ENCODE data around the gene PLA2G4B.
"Not testable (repeated sequence)": the region's sequence is repeated elsewhere in the genome, so short reads cannot be mapped to it uniquely, and the experiment has no call there.

The PLA2G4B gene

GRCh38 chr15:41825572-41826535, 12.8 kb upstream of the PLA2G4B start:
- DNase-seq (ENCODE audit: low read depth), result no peak

DNA sequence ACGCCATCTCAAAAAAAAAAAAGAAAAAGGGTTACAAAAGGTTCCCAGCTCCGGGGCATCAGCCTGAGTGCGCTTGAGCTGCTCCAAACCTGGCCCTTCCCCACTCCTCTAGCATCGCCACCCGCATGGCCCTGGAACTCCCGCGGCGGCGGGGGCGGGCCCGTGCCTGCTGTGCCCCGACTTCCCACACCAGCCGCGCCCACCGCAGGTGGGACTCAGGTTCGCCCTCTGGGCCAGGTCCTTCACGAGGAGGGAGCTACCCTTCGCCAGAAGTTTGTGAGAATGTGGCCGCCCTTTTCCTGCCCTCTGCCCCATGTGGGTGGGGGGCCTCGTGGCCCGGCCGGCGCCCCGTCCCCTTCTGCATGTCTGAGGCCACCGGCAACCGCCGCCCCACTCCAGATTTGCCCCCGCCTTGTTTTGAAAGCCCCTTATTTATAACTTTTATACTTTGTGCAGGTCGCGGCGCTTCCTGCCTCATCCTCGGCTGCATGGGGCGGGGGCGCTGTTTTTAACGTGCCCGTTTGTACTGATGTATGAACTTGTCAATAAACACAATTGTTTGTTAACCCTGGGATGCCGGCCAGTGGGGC, 11.3 kb upstream of the PLA2G4B start:
- no peak for DNase-seq (ENCODE audit: low read depth)

DNA sequence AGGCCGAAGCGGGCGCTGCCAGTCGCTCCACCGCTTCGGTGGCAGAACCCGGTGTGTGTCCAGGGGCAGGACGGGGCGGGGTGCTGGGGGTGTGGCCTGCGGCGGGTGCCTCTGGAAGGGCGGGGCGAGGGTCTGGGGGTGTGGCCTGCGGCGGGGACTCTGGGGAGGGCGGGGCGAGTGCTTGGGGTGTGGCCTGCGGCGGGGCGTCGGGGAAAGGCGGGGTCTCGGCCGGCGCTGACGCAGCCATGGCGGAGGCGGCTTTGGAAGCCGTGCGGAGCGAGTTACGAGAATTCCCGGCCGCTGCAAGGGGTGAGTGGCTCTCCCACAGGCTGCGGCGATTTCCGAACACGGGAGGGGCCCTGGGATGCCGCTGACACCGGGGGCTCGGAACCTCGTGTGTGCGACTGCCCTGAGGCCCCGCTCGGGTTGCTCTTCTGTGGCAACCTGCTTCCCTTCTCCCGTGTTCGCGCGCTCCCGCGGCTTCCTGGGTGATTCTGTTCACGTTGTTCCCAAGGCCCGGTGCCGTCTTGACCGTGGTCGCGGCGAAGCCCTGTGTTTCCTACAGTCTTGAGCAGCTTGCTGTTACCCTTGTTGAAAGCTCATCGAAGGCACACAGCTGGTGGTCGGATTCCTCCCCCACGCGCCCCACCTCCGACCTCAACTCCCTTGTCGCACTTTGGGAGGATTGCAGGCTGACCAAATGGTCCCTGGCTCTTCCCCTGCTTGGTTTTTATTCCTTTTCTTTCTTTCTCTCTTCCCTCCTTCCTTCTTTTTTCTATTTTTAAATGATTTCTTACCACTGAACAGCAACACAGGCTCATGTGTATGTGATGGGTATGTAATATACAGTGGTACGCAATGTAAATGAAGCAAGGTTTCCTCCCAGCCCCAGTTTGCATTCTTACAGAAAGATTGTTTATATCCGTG, 10.5 kb upstream of the PLA2G4B start, which contains the start of gene JMJD7:
Gene JMJD7 (plus strand): TSS at position 213 of the 927 bp plus-strand sequence. CDS start 33 bp downstream, at position 246.
- DNase-seq (ENCODE audit: low read depth), result peak; percentile 87

DNA sequence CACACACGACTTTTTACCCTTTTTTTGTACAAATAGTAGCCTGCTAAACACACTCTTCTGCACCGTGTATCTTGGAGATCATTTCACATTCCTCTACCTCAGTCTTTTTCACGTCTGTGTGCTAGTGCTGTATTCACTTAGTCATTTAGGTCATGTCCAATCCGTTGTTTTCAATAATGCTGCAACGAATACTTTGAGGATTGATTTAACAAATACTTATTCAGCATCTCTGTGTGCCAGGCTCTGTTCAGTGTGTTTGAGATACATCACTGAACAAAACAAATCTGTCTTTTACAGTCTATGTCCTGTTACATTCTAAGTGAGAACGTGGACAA, 9.9 kb upstream of the PLA2G4B start:
- peak; percentile 42 for DNase-seq (ENCODE audit: low read depth)

DNA sequence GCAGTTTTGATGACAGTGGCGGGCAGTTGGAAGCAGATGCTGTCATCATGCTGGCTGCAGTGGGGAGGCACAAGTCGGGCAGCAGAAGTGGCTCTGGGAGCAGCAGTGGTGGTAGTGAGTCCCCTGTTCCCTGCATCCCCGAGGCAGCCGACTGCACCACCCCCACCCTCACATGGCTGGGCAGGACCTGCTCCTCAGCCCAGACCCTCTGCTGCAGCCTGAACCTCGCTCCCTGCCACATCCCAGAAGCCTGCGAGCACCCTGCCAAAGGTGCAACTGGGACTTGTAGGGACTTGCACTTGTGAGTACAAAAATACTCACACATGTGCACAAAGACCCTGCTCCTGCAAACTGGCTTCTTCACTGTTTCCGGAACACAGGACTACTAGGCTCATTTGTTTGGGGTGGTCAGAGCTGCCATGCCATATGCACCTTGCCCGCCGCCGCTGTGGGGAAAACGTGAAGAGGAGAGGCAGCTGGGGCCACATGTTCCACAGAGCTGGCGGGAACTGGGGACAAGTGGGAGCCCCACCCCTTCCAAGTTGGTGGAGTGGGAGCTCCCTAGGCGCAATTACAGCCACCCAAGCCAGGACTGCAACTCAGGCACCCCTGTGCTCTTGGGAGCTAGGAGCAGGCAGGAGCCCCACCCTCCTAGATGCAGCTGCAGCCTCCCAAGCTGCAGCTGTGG, 8.5 kb upstream of the PLA2G4B start:
- no peak for DNase-seq (ENCODE audit: low read depth)

- not testable (repeated sequence) for DNase-seq (ENCODE audit: low read depth)
Measured at GRCh38 chr15:41831291-41831690, 7.4 kb upstream of the PLA2G4B start.

GRCh38 chr15:41832208-41832607, 6.4 kb upstream of the PLA2G4B start:
- DNase-seq (ENCODE audit: low read depth), result no peak

DNA sequence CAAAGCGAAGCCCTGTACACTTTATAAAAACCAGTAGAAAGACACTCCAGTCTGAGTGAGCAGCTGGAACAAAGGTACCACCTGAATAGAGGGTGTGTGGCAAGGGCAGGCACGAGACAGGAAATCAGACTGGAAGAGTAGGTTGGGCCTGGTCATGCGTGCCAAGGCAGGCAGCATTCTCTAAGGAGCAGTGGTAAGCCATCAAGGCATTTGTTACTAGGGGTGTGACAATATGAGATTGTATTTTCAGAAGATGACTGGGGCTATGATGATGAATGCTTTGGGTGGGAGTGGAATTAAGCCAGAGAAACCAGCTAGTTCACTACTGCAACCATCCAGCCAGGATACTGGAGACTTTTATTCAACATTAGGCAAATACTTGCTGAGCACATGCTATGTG, 5.8 kb upstream of the PLA2G4B start:
- DNase-seq (ENCODE audit: low read depth), result no peak

GRCh38 chr15:41834096-41834495, 4.6 kb upstream of the PLA2G4B start:
- DNase-seq (ENCODE audit: low read depth), result no peak

DNA sequence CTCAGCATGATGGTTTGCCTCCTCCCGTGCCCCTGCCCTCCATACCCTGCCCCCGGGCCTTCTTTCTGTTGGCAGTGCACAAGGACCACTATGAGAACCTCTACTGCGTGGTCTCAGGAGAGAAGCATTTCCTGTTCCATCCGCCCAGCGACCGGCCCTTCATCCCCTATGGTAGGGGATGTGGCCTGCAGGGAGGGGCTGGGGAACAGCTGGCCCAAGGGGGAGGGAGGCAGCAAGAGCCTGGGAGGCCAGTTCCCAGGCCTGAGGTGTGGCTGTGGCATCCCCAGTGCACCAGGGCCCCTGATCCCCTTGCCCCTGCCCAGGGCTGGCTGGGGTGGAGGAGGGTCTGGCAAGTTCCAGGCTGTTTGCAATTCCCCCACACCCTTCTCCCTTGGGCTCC, 2.6 kb upstream of the PLA2G4B start:
- no peak for DNase-seq (ENCODE audit: low read depth)

- DNase-seq (ENCODE audit: low read depth), result no peak
Measured at GRCh38 chr15:41836713-41837454, 1.8 kb upstream of the PLA2G4B start.

DNA sequence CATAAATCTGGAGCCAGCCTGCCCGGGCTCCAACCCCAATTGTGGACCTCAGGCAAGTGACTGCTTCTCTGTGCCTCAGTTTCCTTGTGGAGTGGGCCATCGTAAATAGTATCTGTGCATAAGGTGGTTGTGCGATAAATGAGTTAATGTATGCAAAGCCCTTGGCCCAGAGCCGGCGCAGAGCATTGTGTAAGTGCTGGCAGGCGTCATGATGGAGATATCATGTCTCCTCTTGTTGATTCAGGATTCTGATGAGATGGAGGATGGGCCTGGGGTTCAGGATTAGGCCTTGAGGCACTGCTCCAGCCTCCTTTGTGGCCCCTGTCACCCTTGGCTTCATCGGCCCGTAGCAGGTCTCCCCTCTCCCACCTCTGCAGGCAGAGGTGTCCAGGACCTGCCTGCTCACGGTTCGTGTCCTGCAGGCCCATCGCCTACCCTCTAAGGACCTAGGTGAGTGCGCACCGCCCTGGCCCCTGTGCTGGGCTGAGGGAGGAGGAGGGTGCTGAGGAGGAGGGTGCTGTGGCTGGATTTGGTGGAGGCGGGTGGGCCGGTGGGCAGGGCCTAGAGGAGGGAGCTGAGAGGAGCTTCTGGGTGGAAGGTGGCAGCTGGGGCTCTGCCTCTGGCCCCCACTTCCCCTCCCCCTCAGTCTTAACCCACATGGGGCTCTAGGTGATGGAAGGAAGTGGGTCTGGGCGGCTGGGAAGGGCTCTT, 1.3 kb downstream of the PLA2G4B start:
- no peak for DNase-seq (ENCODE audit: low read depth)

- no peak for DNase-seq (ENCODE audit: low read depth)
Measured at GRCh38 chr15:41840673-41841072, 2.0 kb downstream of the PLA2G4B start.

DNA sequence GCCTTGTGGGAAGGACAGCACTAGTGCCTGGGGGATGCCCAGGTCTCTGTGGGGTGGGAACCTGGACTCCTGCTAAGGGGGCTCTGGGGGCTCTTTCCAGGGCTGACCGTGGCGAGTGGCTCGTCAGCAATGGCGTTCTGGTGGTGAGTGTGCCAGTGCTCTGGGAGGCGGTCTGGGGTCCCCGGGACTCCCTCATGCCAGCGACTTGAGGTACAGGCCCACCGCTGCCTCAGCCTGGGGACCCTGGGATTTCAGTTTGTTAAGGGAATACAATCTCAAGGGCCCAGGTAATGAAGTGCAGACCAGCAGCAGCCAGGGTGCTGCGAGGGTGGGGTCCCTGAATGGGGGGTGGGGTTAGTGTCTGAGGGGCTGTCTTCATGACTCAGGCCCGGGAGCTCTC, 2.5 kb downstream of the PLA2G4B start:
- no peak for DNase-seq (ENCODE audit: low read depth)

GRCh38 chr15:41842229-41842628, 3.6 kb downstream of the PLA2G4B start:
- no peak for DNase-seq (ENCODE audit: low read depth)

DNA sequence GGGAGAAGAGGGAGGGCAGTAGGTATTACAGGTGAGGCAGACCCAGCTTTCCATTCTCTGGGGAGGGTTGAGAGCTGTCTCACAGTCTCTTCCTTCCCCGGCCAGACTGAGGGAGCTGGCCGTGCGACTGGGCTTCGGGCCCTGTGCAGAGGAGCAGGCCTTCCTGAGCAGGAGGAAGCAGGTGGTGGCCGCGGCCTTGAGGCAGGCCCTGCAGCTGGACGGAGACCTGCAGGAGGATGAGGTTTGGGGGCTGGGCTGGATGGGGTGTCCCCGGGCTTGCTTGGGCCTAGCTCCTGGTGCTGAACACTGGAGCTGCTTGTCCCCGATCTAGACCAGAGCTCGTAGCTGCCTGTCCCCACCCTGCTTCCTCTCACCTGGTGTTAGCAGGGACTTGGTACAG, 4.9 kb downstream of the PLA2G4B start:
- no peak for DNase-seq (ENCODE audit: low read depth)

GRCh38 chr15:41844814-41845213, 6.2 kb downstream of the PLA2G4B start:
- DNase-seq (ENCODE audit: low read depth), result no peak

DNA sequence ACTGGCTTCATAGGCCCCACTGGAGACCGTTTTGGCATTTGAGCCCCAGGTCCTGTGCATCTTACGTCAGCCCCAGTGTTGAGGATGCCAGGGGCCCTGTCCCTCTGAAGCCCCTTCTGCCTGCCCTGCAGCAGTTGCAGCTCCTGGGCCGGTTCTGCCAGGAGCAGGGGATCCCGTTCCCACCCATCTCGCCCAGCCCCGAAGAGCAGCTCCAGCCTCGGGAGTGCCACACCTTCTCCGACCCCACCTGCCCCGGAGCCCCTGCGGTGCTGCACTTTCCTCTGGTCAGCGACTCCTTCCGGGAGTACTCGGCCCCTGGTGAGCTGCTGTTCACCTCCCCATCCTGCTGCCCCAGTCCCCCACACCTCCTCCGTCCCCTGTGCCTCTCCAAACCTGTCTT, 8.6 kb downstream of the PLA2G4B start:
- no peak for DNase-seq (ENCODE audit: low read depth)

GRCh38 chr15:41847981-41848380, 9.3 kb downstream of the PLA2G4B start:
- no peak for DNase-seq (ENCODE audit: low read depth)

DNA sequence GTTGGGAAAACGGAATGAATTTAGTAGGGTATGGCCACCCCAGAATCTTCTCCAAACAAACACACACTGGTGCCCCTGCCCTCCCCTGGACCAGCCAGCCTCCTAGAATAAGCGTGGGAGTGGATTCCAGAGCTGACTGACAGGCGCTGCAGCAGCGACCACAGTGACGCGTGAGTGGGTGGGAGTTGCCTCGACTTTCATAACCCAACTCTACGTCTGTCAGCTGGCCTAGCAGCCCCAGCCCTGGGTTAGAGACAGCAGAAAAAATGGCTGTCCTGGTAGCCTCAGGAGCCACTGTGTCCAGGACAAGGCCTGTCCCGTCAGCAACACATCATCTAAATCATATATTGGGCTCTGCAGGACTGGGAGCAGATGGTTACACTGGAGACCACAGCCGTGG, 10.0 kb downstream of the PLA2G4B start:
- no peak for DNase-seq (ENCODE audit: low read depth)
